ENCODE results near the gene EIF5A.
A peak's percentile ranks its signal among the peaks of the same experiment; 100 is the strongest.

The EIF5A gene

GRCh38 chr17:7325031-7325528 is 17.7 kb downstream of the EIF5A start:
- DNase-seq (ENCODE audit: low read depth), result no peak
- H3K4me3 ChIP-seq (ENCODE audit: low read depth, low read length), result no peak overlapping the region
- in situ Hi-C loops (cut with HindIII; ENCODE audit: low sequenced_read_pairs), result no loop called here
- no peak for TF ChIP-seq CTCF (IDR thresholded peaks at IDR 0.05; ENCODE audit: low read depth, low read length, missing control alignments)

- H3K4me3 ChIP-seq (ENCODE audit: low read depth, low read length), result no peak overlapping the region
- no peak for TF ChIP-seq CTCF (IDR thresholded peaks at IDR 0.05; ENCODE audit: low read depth, low read length, missing control alignments)
- no peak for DNase-seq (ENCODE audit: low read depth)
- in situ Hi-C loops (cut with HindIII; ENCODE audit: low sequenced_read_pairs), result no loop called here
These were observed 18.8 kb downstream of the EIF5A start for GRCh38 chr17:7326186-7326585.

DNA sequence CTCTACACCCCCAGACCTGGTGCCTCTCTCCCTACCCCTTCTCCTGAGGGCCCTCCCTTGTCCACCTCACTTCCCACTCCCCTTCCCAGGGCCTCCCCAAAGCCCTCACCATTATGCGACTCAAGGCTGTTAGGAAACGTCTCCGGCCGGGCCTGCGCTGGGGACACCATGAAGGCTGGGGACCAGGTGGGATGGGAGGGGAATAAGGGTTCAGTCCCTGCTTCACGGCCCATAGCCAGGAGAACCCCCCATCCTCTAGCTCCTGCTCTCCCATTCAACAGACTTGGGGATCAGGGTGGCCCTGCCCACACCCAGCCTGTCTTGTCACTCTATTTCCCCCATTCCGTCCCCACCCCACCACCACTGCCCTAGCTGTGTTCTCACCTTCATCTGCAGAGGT is 19.6 kb downstream of the EIF5A start:
- DNase-seq (ENCODE audit: low read depth), result no peak
- no peak overlapping the region for H3K4me3 ChIP-seq (ENCODE audit: low read depth, low read length)
- in situ Hi-C loops (cut with HindIII; ENCODE audit: low sequenced_read_pairs), result no loop called here
- TF ChIP-seq CTCF (IDR thresholded peaks at IDR 0.05; ENCODE audit: low read depth, low read length, missing control alignments), result no peak

DNA sequence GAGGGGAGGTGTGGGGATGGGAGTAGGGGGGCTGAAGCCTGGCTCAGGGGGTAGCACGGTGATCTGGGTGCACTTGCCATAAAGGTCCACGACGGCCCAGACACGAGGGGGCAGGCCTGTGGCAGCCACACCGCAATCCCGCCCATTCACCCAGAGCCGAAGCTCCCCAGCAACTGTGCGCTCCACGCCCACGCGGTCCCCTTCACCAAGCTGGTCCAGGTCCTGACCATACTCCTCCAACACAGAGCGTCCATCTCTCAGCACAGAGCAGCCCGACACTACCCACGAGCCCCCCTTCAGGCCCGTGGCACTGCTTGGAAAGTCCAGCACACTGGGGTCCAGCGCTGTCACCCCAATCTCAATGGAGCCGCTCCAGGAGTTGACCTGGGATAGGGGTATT is 20.1 kb downstream of the EIF5A start:
- DNase-seq (ENCODE audit: low read depth), result no peak
- in situ Hi-C loops (cut with HindIII; ENCODE audit: low sequenced_read_pairs), result no loop called here
- TF ChIP-seq CTCF (IDR thresholded peaks at IDR 0.05; ENCODE audit: low read depth, low read length, missing control alignments), result no peak
- H3K4me3 ChIP-seq (ENCODE audit: low read depth, low read length), result no peak overlapping the region

- TF ChIP-seq CTCF (IDR thresholded peaks at IDR 0.05; ENCODE audit: low read depth, low read length, missing control alignments), result no peak
- H3K4me3 ChIP-seq (ENCODE audit: low read depth, low read length), result peak overlapping the region; percentile 62
- in situ Hi-C loops (cut with HindIII; ENCODE audit: low sequenced_read_pairs), result no loop called here
- DNase-seq (ENCODE audit: low read depth), result no peak
These were observed 20.6 kb downstream of the EIF5A start for GRCh38 chr17:7328009-7328408.

- no peak for DNase-seq (ENCODE audit: low read depth)
These were observed 21.5 kb downstream of the EIF5A start, which contains the start of gene NEURL4 for GRCh38 chr17:7328840-7329373. TSS of gene NEURL4 (minus strand) at chr17:7329335. CDS start at chr17:7329312, 23 bp downstream.

More at GRCh38 chr17:7328840-7329373, 21.5 kb downstream of the EIF5A start, which contains the start of gene NEURL4:
- in situ Hi-C loops (cut with HindIII; ENCODE audit: low sequenced_read_pairs), result no loop called here
- peak within 1 kb of the TSS; percentile 62 for H3K4me3 ChIP-seq (ENCODE audit: low read depth, low read length)
- peak; percentile 11 for TF ChIP-seq CTCF (IDR thresholded peaks at IDR 0.05; ENCODE audit: low read depth, low read length, missing control alignments)
